Measurements from ENCODE around the gene RHBDL1. TPM values are rescaled to one million over a fixed set of nuclear protein-coding genes. Genes with fewer than 3 reads are reported as not detected.

The RHBDL1 gene
- total and polyA plus RNA-seq, 4 donors: 0.35 to 0.84 (median 0.70) TPM

DNA sequence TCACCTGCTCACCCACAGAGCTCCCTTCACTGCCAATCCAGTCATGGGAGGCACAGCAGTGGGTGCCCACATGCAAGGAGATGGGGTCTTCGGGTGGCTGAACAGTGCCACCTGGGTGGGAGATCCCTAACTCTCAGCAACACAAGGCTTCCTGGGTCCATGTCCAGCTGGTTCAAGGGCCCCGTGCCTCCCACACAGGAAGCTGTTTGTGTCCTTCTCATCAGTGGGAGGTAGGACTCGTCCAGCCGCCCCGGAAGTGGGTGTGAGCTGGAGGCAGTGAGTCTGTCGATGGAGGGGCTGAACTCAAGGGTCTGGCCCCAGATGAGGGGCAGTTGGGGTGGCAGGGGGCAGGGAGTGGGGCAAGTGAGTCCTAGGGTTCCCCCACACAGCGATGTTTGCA, 28.6 kb downstream of the RHBDL1 start (continued):
- TF ChIP-seq, protein P1, sequence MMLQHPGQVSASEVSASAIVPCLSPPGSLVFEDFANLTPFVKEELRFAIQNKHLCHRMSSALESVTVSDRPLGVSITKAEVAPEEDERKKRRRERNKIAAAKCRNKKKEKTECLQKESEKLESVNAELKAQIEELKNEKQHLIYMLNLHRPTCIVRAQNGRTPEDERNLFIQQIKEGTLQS (IDR thresholded peaks at IDR 0.05): no peak
- no peak for TF ChIP-seq EGR1 (IDR thresholded peaks at IDR 0.05; ENCODE audit: low read depth in 2 of 2)
- no peak for TF ChIP-seq RAD21 (IDR thresholded peaks at IDR 0.05)
- no peak for TF ChIP-seq YY1 (IDR thresholded peaks at IDR 0.05)

DNA sequence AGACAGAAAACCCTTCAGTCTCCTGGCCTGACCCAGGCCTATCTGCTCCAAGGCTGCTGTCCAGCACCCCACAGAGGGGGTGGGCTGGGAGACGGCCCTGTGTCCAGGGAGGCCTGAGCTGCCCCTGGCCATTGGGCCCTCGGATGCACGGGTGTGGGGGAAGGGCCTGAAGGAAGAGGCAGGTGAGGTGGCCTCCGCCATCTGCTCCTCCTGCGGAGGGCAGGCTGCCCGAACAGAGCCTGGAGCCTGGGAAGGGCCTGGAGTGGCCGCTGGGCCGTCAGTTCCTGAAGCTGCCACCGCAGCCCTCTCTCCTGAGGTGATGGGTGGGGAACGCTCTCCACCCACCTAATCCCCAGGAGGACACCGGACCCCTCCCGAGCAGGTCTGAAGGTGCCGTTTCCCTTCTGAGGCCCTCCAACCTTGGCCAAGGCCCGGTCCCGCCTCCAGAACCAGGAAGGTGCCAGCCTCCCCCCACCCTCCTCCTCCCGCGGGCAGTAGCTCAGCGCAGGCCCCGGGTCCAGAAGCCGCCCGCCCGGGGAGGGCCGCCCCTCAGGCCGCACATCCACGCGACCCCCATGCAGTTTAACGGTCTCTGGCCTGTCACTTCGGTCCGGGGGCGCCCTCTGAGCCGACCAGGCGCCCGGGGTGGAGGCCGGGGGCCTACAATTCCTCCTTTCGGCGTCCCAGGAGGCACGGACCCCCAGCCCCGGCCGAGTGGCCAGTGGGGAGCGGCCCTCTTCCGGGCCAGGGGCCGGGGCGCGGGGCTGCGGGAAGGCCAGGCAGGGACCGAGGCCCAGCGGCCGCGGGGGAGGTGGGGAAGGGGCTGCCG, 29.3 kb downstream of the RHBDL1 start:
- H3K27me3 ChIP-seq (ENCODE audit: control insufficient read depth in 4 of 4, insufficient read depth in 4 of 4, low read length in 3 of 4): peaks cover 4 to 21% (median 12%) of the 10 kb centered on the region in 4 donors
- no peaks in the 10 kb centered on the region for H3K9me3 ChIP-seq (ENCODE audit: control insufficient read depth in 4 of 4, low read length in 3 of 4)
- TF ChIP-seq, protein P2, sequence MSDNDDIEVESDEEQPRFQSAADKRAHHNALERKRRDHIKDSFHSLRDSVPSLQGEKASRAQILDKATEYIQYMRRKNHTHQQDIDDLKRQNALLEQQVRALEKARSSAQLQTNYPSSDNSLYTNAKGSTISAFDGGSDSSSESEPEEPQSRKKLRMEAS (IDR thresholded peaks at IDR 0.05): no peak
- TF ChIP-seq FOXA1 (IDR thresholded peaks at IDR 0.05) (no peak), TAF1 (conservative IDR thresholded peaks at IDR 0.05) (no peak), JUND (IDR thresholded peaks at IDR 0.05) (no peak), FOXA2 (IDR thresholded peaks at IDR 0.05) (no peak)
- TF ChIP-seq, protein P1 (IDR thresholded peaks at IDR 0.05): no peak
- TF ChIP-seq, protein P3, sequence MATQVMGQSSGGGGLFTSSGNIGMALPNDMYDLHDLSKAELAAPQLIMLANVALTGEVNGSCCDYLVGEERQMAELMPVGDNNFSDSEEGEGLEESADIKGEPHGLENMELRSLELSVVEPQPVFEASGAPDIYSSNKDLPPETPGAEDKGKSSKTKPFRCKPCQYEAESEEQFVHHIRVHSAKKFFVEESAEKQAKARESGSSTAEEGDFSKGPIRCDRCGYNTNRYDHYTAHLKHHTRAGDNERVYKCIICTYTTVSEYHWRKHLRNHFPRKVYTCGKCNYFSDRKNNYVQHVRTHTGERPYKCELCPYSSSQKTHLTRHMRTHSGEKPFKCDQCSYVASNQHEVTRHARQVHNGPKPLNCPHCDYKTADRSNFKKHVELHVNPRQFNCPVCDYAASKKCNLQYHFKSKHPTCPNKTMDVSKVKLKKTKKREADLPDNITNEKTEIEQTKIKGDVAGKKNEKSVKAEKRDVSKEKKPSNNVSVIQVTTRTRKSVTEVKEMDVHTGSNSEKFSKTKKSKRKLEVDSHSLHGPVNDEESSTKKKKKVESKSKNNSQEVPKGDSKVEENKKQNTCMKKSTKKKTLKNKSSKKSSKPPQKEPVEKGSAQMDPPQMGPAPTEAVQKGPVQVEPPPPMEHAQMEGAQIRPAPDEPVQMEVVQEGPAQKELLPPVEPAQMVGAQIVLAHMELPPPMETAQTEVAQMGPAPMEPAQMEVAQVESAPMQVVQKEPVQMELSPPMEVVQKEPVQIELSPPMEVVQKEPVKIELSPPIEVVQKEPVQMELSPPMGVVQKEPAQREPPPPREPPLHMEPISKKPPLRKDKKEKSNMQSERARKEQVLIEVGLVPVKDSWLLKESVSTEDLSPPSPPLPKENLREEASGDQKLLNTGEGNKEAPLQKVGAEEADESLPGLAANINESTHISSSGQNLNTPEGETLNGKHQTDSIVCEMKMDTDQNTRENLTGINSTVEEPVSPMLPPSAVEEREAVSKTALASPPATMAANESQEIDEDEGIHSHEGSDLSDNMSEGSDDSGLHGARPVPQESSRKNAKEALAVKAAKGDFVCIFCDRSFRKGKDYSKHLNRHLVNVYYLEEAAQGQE (IDR thresholded peaks at IDR 0.05): no peak
- H3K4me3 ChIP-seq (ENCODE audit: low read depth in 1 of 3, low read length in 3 of 3): no peak overlapping the region
- WGBS: 15% methylated on average over 50 of the region's 50 CpGs
- H3K27ac ChIP-seq (ENCODE audit: low read depth in 1 of 2, low read length in 2 of 2): no peak overlapping the region
- peaks cover 0 to 3% (median 0%) of the 10 kb centered on the region in 4 donors for H3K4me1 ChIP-seq (ENCODE audit: control insufficient read depth in 4 of 4, insufficient read depth in 4 of 4, low read length in 3 of 4)
- H3K36me3 ChIP-seq (ENCODE audit: control insufficient read depth in 4 of 4, insufficient read depth in 3 of 4, low read depth in 1 of 4, low read length in 3 of 4): no peaks in the 10 kb centered on the region
- H3K9ac ChIP-seq (ENCODE audit: low read depth in 1 of 2, low read length in 2 of 2): no peak overlapping the region
- DNase-seq (ENCODE audit: low spot score): no peak

DNA sequence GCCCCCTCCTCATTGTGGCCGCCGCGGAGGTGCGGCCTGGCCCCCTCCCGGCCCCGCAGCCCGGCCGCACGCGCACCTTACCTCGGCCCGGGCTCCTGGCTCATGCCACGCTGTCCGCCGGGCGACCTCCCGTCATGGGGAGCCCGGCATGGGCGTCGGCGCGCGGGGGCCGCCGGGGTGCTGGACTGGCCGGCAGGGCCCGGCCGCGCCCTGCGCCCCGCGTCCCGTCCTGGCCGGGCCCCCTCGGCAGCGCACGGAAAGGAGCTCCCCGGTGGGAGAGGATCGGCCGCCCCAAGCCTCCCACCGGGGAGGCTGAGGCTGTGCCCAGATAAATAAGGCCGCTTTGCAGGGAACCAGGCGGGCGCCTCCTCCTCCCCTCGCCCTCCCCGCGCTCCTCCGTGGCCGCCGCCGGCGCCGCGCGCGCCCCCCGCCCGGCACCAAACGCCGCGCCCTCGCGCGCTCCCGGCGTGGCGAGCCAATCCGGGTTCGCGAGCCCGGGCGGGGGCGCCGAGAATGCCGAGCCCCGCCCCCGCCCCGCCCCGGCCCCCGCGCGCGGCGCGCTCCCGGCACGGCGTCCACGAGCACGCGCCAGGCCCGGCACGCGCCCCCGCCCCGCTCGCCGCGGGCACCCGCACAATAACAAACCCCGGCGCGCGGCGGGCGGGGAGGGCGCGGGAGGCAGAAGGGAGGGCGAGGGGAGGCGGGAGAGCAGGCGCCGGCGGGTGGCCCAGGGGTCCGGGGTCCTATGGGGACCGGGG, 30.1 kb downstream of the RHBDL1 start, which contains the start of gene FBXL16:
Gene FBXL16 (minus strand): TSS at position 371 of the 758 bp plus-strand sequence. CDS start 8,396 bp downstream, outside the sequence.
- Histone ChIP-seq H3K27me3 (ENCODE audit: control insufficient read depth in 4 of 4, insufficient read depth in 4 of 4, low read length in 3 of 4) (peaks cover 4 to 17% (median 13%) of the 10 kb centered on the region in 4 donors), H3K9me3 (ENCODE audit: control insufficient read depth in 4 of 4, low read length in 3 of 4) (no peaks in the 10 kb centered on the region), H3K9ac (ENCODE audit: low read depth in 1 of 2, low read length in 2 of 2) (no peak within 1 kb of the TSS), H3K4me1 (ENCODE audit: control insufficient read depth in 4 of 4, insufficient read depth in 4 of 4, low read length in 3 of 4) (peaks cover 0 to 3% (median 0%) of the 10 kb centered on the region in 4 donors), H3K27ac (ENCODE audit: low read depth in 1 of 2, low read length in 2 of 2) (no peak within 1 kb of the TSS), H3K36me3 (ENCODE audit: control insufficient read depth in 4 of 4, insufficient read depth in 3 of 4, low read depth in 1 of 4, low read length in 3 of 4) (no peaks in the 10 kb centered on the region), H3K4me3 (ENCODE audit: low read depth in 1 of 3, low read length in 3 of 3) (peak within 1 kb of the TSS in 1 of 3 donors; percentile 15)
- WGBS: 2% methylated on average over 115 of the region's 115 CpGs
- DNase-seq (ENCODE audit: low spot score): no peak
- TF ChIP-seq GABPA (IDR thresholded peaks at IDR 0.05 in 1 of 2, conservative IDR thresholded peaks at IDR 0.05 in 1 of 2) (no peak), RAD21 (IDR thresholded peaks at IDR 0.05) (no peak), HNF4G (IDR thresholded peaks at IDR 0.05) (no peak), YY1 (IDR thresholded peaks at IDR 0.05) (no peak), EGR1 (IDR thresholded peaks at IDR 0.05; ENCODE audit: low read depth in 2 of 2) (no peak), FOXA1 (IDR thresholded peaks at IDR 0.05) (no peak), FOXA2 (IDR thresholded peaks at IDR 0.05) (no peak), HNF4A (conservative IDR thresholded peaks at IDR 0.05) (no peak), RXRA (IDR thresholded peaks at IDR 0.05) (no peak), SP1 (IDR thresholded peaks at IDR 0.05) (no peak)
- TF ChIP-seq, protein P1 (IDR thresholded peaks at IDR 0.05): no peak
- TF ChIP-seq, protein P4, sequence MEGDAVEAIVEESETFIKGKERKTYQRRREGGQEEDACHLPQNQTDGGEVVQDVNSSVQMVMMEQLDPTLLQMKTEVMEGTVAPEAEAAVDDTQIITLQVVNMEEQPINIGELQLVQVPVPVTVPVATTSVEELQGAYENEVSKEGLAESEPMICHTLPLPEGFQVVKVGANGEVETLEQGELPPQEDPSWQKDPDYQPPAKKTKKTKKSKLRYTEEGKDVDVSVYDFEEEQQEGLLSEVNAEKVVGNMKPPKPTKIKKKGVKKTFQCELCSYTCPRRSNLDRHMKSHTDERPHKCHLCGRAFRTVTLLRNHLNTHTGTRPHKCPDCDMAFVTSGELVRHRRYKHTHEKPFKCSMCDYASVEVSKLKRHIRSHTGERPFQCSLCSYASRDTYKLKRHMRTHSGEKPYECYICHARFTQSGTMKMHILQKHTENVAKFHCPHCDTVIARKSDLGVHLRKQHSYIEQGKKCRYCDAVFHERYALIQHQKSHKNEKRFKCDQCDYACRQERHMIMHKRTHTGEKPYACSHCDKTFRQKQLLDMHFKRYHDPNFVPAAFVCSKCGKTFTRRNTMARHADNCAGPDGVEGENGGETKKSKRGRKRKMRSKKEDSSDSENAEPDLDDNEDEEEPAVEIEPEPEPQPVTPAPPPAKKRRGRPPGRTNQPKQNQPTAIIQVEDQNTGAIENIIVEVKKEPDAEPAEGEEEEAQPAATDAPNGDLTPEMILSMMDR (IDR thresholded peaks at IDR 0.05; ENCODE audit: low read depth, low read length, missing input control): no peak
- TF ChIP-seq, protein P2 (IDR thresholded peaks at IDR 0.05): no peak
- TF ChIP-seq, protein P3 (IDR thresholded peaks at IDR 0.05): no peak

All from liver (tissue), 9 donors.